ENCODE results near the gene TRPV2.

GRCh38 chr17:16383216-16383615, 32.2 kb upstream of the TRPV2 start:
- TF ChIP-seq POLR2AphosphoS5 (IDR thresholded peaks at IDR 0.05; ENCODE audit: low read depth, low read length) (peak; percentile 19; the same call in 1 of the 2 replicates), TAF1 (IDR thresholded peaks at IDR 0.05; ENCODE audit: borderline replicate concordance, insufficient read depth, low read length) (no peak)

All from PFSK-1 (cell line).